ENCODE results near the gene HLA-E. TPM values are rescaled to one million over a fixed set of nuclear protein-coding genes. Genes with fewer than 3 reads are reported as not detected.

HLA-E gene
- total and polyA plus RNA-seq, 2 of the 13 experiments (the other 11 are each of a cell fraction or from before 2014, with no cell fraction given): 45.2 to 90.4 TPM

GRCh38 chr6:30530014-30530413 is 40.7 kb downstream of the HLA-E start (continued):
- no peak for TF ChIP-seq ZNF674 (CRISPR knock-in tag; IDR thresholded peaks at IDR 0.05; ENCODE audit: low read depth)
- TF ChIP-seq PPARG (CRISPR knock-in tag; conservative IDR thresholded peaks at IDR 0.05): peak; percentile 58
- no peak for TF ChIP-seq ZNF563 (CRISPR knock-in tag; IDR thresholded peaks at IDR 0.05)
- TF ChIP-seq ZHX1 (CRISPR knock-in tag; IDR thresholded peaks at IDR 0.05; ENCODE audit: low read depth): no peak
- no peak for TF ChIP-seq TBL1XR1 (IDR thresholded peaks at IDR 0.05; ENCODE audit: borderline replicate concordance, low read length, partially characterized antibody)
- no peak for TF ChIP-seq KLF6 (CRISPR knock-in tag; IDR thresholded peaks at IDR 0.05)
- peak; percentile 83; the same call in 1 of the 2 replicates for TF ChIP-seq SIX1 (CRISPR knock-in tag; IDR thresholded peaks at IDR 0.05; ENCODE audit: borderline replicate concordance)
- TF ChIP-seq ISX (CRISPR knock-in tag; conservative IDR thresholded peaks at IDR 0.05): no peak
- no peak for TF ChIP-seq NFKBIZ (CRISPR knock-in tag; IDR thresholded peaks at IDR 0.05)
- TF ChIP-seq ARID5B (CRISPR knock-in tag; IDR thresholded peaks at IDR 0.05): peak; percentile 69
- TF ChIP-seq ARID3A (IDR thresholded peaks at IDR 0.05; ENCODE audit: low read depth, low read length): no peak
- no peak for TF ChIP-seq SKIL (CRISPR knock-in tag; IDR thresholded peaks at IDR 0.05; ENCODE audit: borderline replicate concordance)
- no peak for TF ChIP-seq LCORL (IDR thresholded peaks at IDR 0.05)
- TF ChIP-seq LCORL (CRISPR knock-in tag; IDR thresholded peaks at IDR 0.05): peak; percentile 78; the same call in 1 of the 2 replicates
- 0 out of 2 replicates have a peak, but pooled peaks have one; percentile 23 for TF ChIP-seq ZNF503 (CRISPR knock-in tag; IDR thresholded peaks at IDR 0.05)
- TF ChIP-seq SMAD1 (CRISPR knock-in tag; IDR thresholded peaks at IDR 0.05; ENCODE audit: borderline replicate concordance, low read depth): no peak
- no peak for TF ChIP-seq ZNF713 (CRISPR knock-in tag; IDR thresholded peaks at IDR 0.05)
